GM19467 (cell line): ENCODE results near the gene BPIFB6.

ENCODE experiments used
- ATAC-seq: cut with Tn5 transposase; IDR thresholded peaks from one replicate; pipeline ENCODE4 v1.9.1; 2021; ENCODE audit warnings: mild to moderate bottlenecking, moderate library complexity; ENCODE audit not compliant: unreplicated experiment

BPIFB6 gene

DNA sequence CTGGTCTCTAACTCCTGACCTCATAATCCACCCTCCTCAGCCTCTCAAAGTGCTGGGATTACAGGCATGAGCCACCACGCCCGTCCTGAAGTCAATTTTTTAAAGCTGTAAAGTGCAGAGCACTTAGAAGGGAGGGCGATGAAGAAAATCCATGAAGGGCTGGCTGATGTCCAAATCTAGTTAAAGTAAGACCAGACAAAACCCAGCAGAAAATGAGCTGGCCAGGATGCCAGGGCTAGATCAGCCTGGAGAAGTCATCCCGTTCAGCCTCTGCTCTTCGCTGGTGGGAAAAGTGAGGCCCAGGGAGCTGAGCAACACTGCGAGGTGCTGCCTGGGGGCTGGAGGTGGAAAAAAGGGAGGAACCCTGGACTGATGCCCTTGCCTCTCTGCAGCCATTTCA lies 51.1 kb downstream of the BPIFB6 start:
- no peak for ATAC-seq

DNA sequence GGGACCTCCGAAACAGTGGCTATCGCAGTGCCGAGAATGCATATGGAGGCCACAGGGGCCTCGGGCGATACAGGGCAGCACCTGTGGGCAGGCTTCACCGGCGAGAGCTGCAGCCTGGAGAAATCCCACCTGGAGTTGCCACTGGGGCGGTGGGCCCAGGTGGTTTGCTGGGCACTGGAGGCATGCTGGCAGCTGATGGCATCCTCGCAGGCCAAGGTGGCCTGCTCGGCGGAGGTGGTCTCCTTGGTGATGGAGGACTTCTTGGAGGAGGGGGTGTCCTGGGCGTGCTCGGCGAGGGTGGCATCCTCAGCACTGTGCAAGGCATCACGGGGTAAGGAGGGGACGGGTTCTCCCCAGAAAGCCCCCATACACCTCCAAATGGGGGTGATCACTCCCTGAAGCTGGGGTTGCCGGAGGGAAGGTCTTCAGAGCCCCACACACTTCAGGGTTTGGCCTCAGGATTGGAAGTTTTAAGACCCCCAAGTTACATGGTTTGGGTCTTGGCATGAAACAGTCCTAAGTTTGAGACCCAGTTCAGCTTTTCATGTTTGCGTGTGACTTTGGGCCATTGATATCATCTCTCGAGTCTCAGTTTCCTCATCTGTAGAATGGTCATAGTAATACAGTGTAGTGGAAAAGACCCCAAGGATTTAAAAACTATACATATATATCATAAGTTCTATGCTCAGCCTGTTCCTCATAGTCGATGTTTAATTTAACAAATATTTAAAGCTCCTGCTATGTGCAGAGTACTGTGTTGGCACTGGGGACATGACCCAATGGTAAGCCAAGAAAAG lies 52.3 kb downstream of the BPIFB6 start:
- ATAC-seq = no peak

DNA sequence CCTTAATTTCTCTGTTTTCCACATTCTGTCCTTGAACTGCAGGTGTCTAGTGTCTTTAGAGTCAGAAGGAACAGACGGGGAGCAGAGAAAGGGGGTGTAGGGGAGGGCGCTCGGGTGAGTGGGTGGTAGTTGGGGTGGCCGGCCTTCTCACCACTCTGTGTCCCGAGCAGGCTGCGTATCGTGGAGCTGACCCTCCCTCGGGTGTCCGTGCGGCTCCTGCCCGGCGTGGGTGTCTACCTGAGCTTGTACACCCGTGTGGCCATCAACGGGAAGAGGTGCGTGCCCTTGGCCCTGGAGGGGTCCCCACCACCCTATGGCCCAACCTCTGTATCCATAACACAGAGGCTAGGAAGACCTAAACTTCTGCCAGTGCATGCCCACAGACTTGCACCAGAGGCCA lies 53.3 kb downstream of the BPIFB6 start:
- no peak for ATAC-seq

DNA sequence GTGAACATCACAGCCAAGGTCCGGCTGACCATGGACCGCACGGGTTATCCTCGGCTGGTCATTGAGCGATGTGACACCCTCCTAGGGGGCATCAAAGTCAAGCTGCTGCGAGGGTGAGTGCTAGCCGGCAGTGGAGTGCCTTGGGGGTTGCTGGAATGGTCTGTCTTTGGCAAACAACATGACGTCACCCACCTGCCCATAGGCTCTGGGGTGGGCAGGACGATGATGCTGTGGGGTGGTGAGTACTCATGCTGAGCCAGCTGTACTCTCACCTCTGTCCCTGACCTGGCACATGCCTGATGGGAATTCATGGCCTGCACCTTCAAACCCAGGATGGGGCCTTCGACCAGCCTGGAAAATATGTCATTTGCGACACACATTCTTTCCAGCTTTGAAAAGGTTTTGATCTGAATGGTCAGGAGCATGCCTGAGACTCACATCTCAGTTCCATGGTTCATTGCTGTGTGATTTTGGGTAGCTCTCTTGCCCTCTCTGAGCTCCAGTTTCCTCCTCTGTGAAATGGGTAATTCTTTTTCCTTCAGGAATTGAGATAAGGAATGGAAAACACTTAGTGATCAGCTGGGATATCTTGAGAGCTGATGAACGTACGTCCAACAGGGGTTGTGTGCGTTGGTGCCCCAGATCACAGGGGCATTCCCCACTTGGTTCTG lies 54.7 kb downstream of the BPIFB6 start:
- ATAC-seq = no peak

- no peak for ATAC-seq
These were observed 59.7 kb downstream of the BPIFB6 start for GRCh38 chr20:33091147-33091546.

DNA sequence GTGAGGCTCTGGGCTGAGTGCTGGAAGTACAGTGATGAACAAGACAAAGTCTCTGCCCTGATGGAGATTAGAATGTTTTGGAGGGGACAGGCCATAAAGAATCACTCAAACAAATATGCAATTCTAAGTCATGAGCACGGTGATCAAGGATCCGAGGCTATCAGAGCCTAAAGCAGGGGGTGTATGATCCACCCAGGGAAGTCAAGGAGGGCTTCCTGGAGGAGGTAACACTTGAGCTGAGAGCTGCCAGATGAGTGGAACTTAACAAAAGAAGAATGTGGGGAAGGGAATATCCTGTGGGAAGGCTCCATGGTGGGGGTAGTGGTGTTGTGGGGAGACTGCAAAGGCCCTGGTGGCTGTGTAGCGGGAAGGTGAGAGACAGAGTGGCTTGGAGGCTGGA lies 60.2 kb downstream of the BPIFB6 start:
- no peak for ATAC-seq

GRCh38 chr20:33092361-33092760 lies 60.9 kb downstream of the BPIFB6 start:
- no peak for ATAC-seq

DNA sequence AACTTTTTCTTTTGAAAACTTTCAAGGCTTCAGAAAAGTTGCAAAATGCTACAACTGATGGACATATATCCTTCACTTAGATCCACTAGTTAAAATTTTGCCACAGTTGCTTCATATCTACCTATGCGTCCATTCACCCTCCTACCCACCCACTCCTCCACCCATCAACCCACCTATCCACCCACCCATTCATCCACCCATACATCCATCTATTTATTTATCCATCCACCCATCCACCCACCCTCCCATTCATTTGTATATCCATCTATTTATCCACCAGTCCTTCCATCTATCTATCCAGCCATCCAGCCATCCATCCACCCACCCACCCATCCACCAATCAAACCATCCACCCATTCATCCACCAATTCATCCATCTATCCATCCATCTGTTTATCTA lies 61.6 kb downstream of the BPIFB6 start:
- ATAC-seq = no peak

- no peak for ATAC-seq
These were observed 62.1 kb downstream of the BPIFB6 start for GRCh38 chr20:33093582-33093981.
